ENCODE results near the gene AXIN2.

- TF ChIP-seq CTCF (IDR thresholded peaks at IDR 0.05) (no peak), POLR2AphosphoS5 (IDR thresholded peaks at IDR 0.05; ENCODE audit: insufficient read depth in 1 of 2, low read depth in 1 of 2) (no peak), POLR2A (IDR thresholded peaks at IDR 0.05) (no peak)
Observed at GRCh38 chr17:65572581-65573281, 11.3 kb upstream of the AXIN2 start.

Data from vagina (tissue), 2 donors.